HEK293T (cell line): ENCODE measurements around the gene RNF40.

Source experiments
- BHLHE40 ChIP-seq: fragments of 450-650 bp; IDR thresholded peaks from 2 replicates; pipeline ENCODE4 v1.6.1; 2016; ENCODE audit warnings: mild to moderate bottlenecking, moderate library complexity, borderline replicate concordance
- CTBP1 ChIP-seq: fragments of 450-650 bp; IDR thresholded peaks from 2 replicates; pipeline ENCODE4 v1.6.1; 2016; ENCODE audit warnings: borderline replicate concordance
- FOXA1 ChIP-seq: fragments of 450-650 bp; IDR thresholded peaks from 2 replicates; pipeline ENCODE4 v1.6.1; 2016; ENCODE audit warnings: mild to moderate bottlenecking
- FOXM1 ChIP-seq: fragments of 450-650 bp; IDR thresholded peaks from 2 replicates; pipeline ENCODE4 v1.6.1; 2017; ENCODE audit warnings: mild to moderate bottlenecking, borderline replicate concordance
- L3MBTL2 ChIP-seq: fragments of 450-650 bp; conservative IDR thresholded peaks from 2 replicates; pipeline ENCODE4 v1.6.1; 2016; ENCODE audit warnings: mild to moderate bottlenecking
- SP1 ChIP-seq: fragments of 450-650 bp; IDR thresholded peaks from 2 replicates; pipeline ENCODE4 v1.6.1; 2017

DNA sequence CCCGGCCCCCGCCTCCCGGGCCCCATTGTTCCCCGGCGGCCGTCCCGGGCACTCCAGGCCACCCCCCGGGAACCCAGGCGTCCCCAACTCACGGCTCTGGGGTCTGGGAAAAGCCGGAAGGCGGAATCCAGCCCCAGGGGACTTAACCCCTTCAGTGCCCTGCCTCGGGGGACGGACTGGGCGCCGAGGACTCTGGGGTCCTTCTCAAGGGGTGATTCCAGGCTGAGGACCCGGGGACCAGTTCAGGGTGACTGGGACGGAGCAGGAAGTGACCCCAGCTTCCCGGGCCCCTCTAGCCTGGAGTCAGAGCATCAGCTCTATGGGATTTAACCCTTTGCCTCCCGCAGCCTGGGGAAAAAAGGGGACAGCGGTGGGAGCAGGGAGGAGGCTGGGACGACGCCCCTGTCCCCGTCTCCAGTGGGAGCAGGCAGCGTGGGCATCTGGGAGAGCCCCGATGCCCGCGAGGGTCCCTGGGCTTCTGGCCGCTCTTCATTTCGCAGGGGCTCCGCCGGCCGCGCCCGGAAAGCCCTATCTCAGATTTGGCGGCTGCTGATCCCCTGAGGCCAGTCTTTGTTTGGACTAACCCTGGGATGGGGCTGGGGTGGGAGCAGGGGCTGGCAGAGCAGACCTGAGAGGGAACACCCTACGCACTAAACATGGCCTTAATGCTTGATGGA lies 25.0 kb downstream of the RNF40 start, which contains the start of gene ZNF629:
- TF ChIP-seq L3MBTL2 (peak; percentile 66), CTBP1 (no peak), SP1 (no peak), BHLHE40 (no peak), FOXM1 (peak; percentile 72; the same call in 1 of the 2 replicates), FOXA1 (no peak)
